Small intestine (tissue), 7 donors: ENCODE data around the gene PNISR. TPM values are rescaled to one million over a fixed set of nuclear protein-coding genes. Genes with fewer than 3 reads are reported as not detected.

Experiments used
- DNase-seq, 2 donors: peaks; one replicate each; pipeline versions ENCODE4 v3.0.0 to v3.0.0-alpha.2; 2013
- FAIRE-seq: peaks from 2 replicates; lab custom pipeline; 2012; peaks lifted over from hg19 to GRCh38; lab: Jason Lieb, UNC
- H3K27ac ChIP-seq, 3 donors: one replicate each; pipeline ENCODE4 v1.5.1; 2013; ENCODE audit warnings: low read length in 2 of 3, mild to moderate bottlenecking in 2 of 3, control low read depth in 1 of 3, inconsistent platforms in 1 of 3, low read depth in 1 of 3, moderate library complexity in 1 of 3
- H3K27me3 ChIP-seq, 3 donors: one replicate each; pipeline ENCODE4 v1.6.1; 2013; ENCODE audit warnings: low read length in 3 of 3, inconsistent platforms in 1 of 3; ENCODE audit not compliant: control insufficient read depth in 3 of 3, insufficient read depth in 3 of 3
- H3K36me3 ChIP-seq, 3 donors: one replicate each; pipeline ENCODE4 v1.6.1; 2013; ENCODE audit warnings: low read length in 3 of 3, inconsistent platforms in 1 of 3, low read depth in 1 of 3, mild to moderate bottlenecking in 1 of 3, moderate library complexity in 1 of 3; ENCODE audit not compliant: control insufficient read depth in 3 of 3, insufficient read depth in 2 of 3
- H3K4me1 ChIP-seq, 3 donors: one replicate each; pipeline ENCODE4 v1.6.1; 2013; ENCODE audit warnings: low read length in 2 of 3, inconsistent platforms in 1 of 3, low read depth in 1 of 3, mild to moderate bottlenecking in 1 of 3, moderate library complexity in 1 of 3; ENCODE audit not compliant: control insufficient read depth in 3 of 3, insufficient read depth in 2 of 3
- H3K4me3 ChIP-seq, 3 donors: one replicate each; pipeline ENCODE4 v1.5.1; 2013; ENCODE audit warnings: low read length in 3 of 3, control low read depth in 1 of 3, inconsistent platforms in 1 of 3, low read depth in 1 of 3, mild to moderate bottlenecking in 1 of 3, moderate library complexity in 1 of 3
- H3K9me3 ChIP-seq, 2 donors: one replicate each; pipeline ENCODE4 v1.6.1; 2013; ENCODE audit warnings: low read depth in 1 of 2, low read length in 1 of 2; ENCODE audit not compliant: control insufficient read depth in 2 of 2, insufficient read depth in 1 of 2
- WGBS, 3 donors: extraction: QIAGEN DNeasy Blood & Tissue Kit; methylation state at CpG; one replicate each; pipeline ENCODE4 v1.1.7; 2013; 5-methylcytosine and 5-hydroxymethylcytosine counted together
- polyA plus RNA-seq, 4 donors: library from polyadenylated mRNA; stranded (reverse) in 3 of 4; unstranded in 1 of 4; fragments of 200-250 nt in 3 of 4; fragments of 120-200 nt in 1 of 4; gene quantifications; one replicate each; pipeline versions ENCODE4 v1.2.1 to v1.2.3, GENCODE V29; 2013
- donor health status: healthy with polysubstance abuse.
- donor health status: control.
- donor health status: control.
- donor health status: Bipolar disorder and iron deficiency.
- donor health status: healthy.

The PNISR gene
- polyA plus RNA-seq, 4 donors = 22.7 to 160 (median 25.9) TPM

GRCh38 chr6:99348288-99349170 is 76.6 kb downstream of the PNISR start:
- peaks cover 0 to 12% (median 0%) of the 10 kb centered on the region in 3 donors for H3K4me1 ChIP-seq
- DNase-seq (no peak), FAIRE-seq (no peak)
- H3K27ac ChIP-seq = no peak overlapping the region
- H3K9me3 ChIP-seq = no peaks in the 10 kb centered on the region
- WGBS, 3 donors = 45 to 53% (median 51%) methylated on average over 25 of the region's 25 CpGs
- peaks cover 11 to 40% (median 12%) of the 10 kb centered on the region in 3 donors for H3K27me3 ChIP-seq
- peak overlapping the region in 2 of 3 donors; percentile 50 to 54 for H3K4me3 ChIP-seq
- no peaks in the 10 kb centered on the region for H3K36me3 ChIP-seq

Other genes with a start within 250 kb of the PNISR start
- gene FAXC, start 75.6 kb downstream of the PNISR start, polyA plus RNA-seq = 1 to 10 TPM in 2 of 4 donors, not detected in 2; 1.3 to 1.4 TPM
- gene COQ3, start 31.1 kb downstream of the PNISR start, polyA plus RNA-seq = 10 to 100 TPM in 3 of 4 donors, 1 to 10 TPM in 1; 7.0 to 14.6 (median 13.5) TPM
- 10 to 100 TPM in 1 of 4 donors, 1 to 10 TPM in 3; 3.8 to 10.0 (median 5.8) TPM for gene USP45, start 90.1 kb upstream of the PNISR start, polyA plus RNA-seq
- gene CCNC, start 143.4 kb upstream of the PNISR start, polyA plus RNA-seq = 10 to 100 TPM; 40.4 to 64.2 (median 50.1) TPM
- under 1 TPM in 1 of 4 donors, not detected in 3; 0.03 TPM for gene PRDM13, start 181.5 kb upstream of the PNISR start, polyA plus RNA-seq